SIG-M5 (cell line): Measurements from ENCODE around the gene NCBP2.
"Not testable (repeated sequence)": the region's sequence is repeated elsewhere in the genome, so short reads cannot be mapped to it uniquely, and the experiment has no call there.

Experiments used
- DNase-seq: peaks from one replicate; lab custom pipeline; 2025; lab: John Stamatoyannopoulos, UW

Gene NCBP2

GRCh38 chr3:196968233-196969133 lies 26.2 kb upstream of the NCBP2 start, which contains the start of gene PIGZ:
Gene PIGZ, minus strand, starts transcription at chr3:196968833. Its CDS starts 16,802 bp downstream, at chr3:196952031.
- no peak for DNase-seq

GRCh38 chr3:196967412-196968232 lies 25.3 kb upstream of the NCBP2 start:
- no peak for DNase-seq

GRCh38 chr3:196966526-196967401 lies 24.4 kb upstream of the NCBP2 start:
- DNase-seq = no peak

GRCh38 chr3:196965804-196966173 lies 23.5 kb upstream of the NCBP2 start:
- DNase-seq = no peak

- no peak for DNase-seq
Observed at GRCh38 chr3:196965112-196965803, 22.9 kb upstream of the NCBP2 start.

GRCh38 chr3:196963631-196963953 lies 21.3 kb upstream of the NCBP2 start:
- DNase-seq = no peak

GRCh38 chr3:196962930-196963630 lies 20.8 kb upstream of the NCBP2 start:
- no peak for DNase-seq

GRCh38 chr3:196962108-196962929 lies 20.0 kb upstream of the NCBP2 start:
- no peak for DNase-seq

- DNase-seq = no peak
Observed at GRCh38 chr3:196954832-196955231, 12.5 kb upstream of the NCBP2 start.

- no peak for DNase-seq
Observed at GRCh38 chr3:196951371-196951770, 9.0 kb upstream of the NCBP2 start.

GRCh38 chr3:196949750-196950149 lies 7.4 kb upstream of the NCBP2 start:
- DNase-seq = no peak

- DNase-seq = no peak
Observed at GRCh38 chr3:196949285-196949619, 6.9 kb upstream of the NCBP2 start.

- no peak for DNase-seq
Observed at GRCh38 chr3:196948442-196949284, 6.3 kb upstream of the NCBP2 start.

GRCh38 chr3:196947860-196948441 lies 5.6 kb upstream of the NCBP2 start:
- no peak for DNase-seq

GRCh38 chr3:196947136-196947859 lies 5.0 kb upstream of the NCBP2 start:
- DNase-seq = no peak

GRCh38 chr3:196944037-196944790 lies 1.9 kb upstream of the NCBP2 start:
- DNase-seq = not testable (repeated sequence)

- no peak for DNase-seq
Observed at GRCh38 chr3:196942915-196943277, 568 bp upstream of the NCBP2 start.
